Gastrocnemius medialis (tissue), 4 donors: ENCODE data around the gene KRTAP3-1. TPM values are rescaled to one million over a fixed set of nuclear protein-coding genes. Genes with fewer than 3 reads are reported as not detected.

Source experiments
- ATAC-seq, 2 donors: fragments of 150-250 bp; one replicate each; pipeline ENCODE4 v1.9.1; 2016
- DNase-seq, 2 donors: peaks; one replicate each; pipeline ENCODE4 v3.0.0-alpha.2; 2019
- H3K27ac ChIP-seq, 4 donors: fragments of 200-600 bp; sonication (generic); 1 replicate in 1 of 4; 2 replicates in 3 of 4; pipeline ENCODE4 v1.5.1; 2016 to 2018; ENCODE audit warnings: mild to moderate bottlenecking in 2 of 4, moderate library complexity in 1 of 4
- H3K27me3 ChIP-seq, 3 donors: fragments of 200-600 bp; sonication (generic) in 2 of 3; 1 replicate in 1 of 3; 2 replicates in 2 of 3; pipeline versions ENCODE4 v1.5.1 to v1.6.0; 2016 to 2019; ENCODE audit warnings: mild to moderate bottlenecking in 1 of 3, moderate library complexity in 1 of 3
- H3K36me3 ChIP-seq, 2 donors: fragments of 200-600 bp; sonication (generic) in 1 of 2; one replicate each; pipeline ENCODE4 v1.5.1; 2017 to 2018
- H3K4me1 ChIP-seq, 2 donors: fragments of 200-600 bp; sonication (generic) in 1 of 2; one replicate each; pipeline ENCODE4 v1.5.1; 2016 to 2017; ENCODE audit warnings: mild to moderate bottlenecking in 2 of 2
- H3K4me3 ChIP-seq, 4 donors: fragments of 200-600 bp; sonication (generic) in 3 of 4; 1 replicate in 1 of 4; 2 replicates in 3 of 4; pipeline ENCODE4 v1.5.1; 2016 to 2019; ENCODE audit warnings: mild to moderate bottlenecking in 2 of 4
- H3K9me3 ChIP-seq, 3 donors: fragments of 200-600 bp; sonication (generic) in 2 of 3; 1 replicate in 1 of 3; 2 replicates in 2 of 3; pipeline ENCODE4 v1.5.1; 2016 to 2019
- CTCF ChIP-seq, 5 experiments: fragments of 450-650 bp in 3 of 5; fragments of 200-600 bp in 2 of 5; sonication (generic) in 2 of 5; IDR thresholded peaks in 4 of 5; conservative IDR thresholded peaks in 1 of 5; 1 replicate in 4 of 5; 2 replicates in 1 of 5; pipeline ENCODE4 v1.5.1; 2016 to 2019; ENCODE audit warnings: antibody characterized with exemption in 5 of 5, mild to moderate bottlenecking in 3 of 5, moderate library complexity in 3 of 5
- POLR2A ChIP-seq, 2 donors: fragments of 450-650 bp; IDR thresholded peaks; one replicate each; pipeline ENCODE4 v1.6.1; 2017; ENCODE audit warnings: antibody characterized with exemption in 2 of 2, mild to moderate bottlenecking in 2 of 2, moderate library complexity in 2 of 2
- in situ Hi-C, 4 donors: fragments of 200-750 bp; cut with MboI; loops; one replicate each; pipeline versions ENCODE4 v1.15.0 to v1.8.0; 2017; ENCODE audit warnings: low sequenced_read_pairs in 4 of 4
- intact Hi-C: fragments of 100-400 bp; cut with DNase I; formaldehyde crosslinking; loops from one replicate; pipeline ENCODE4 v1.15.1; 2023; ENCODE audit warnings: low total_unique reads
- total RNA-seq, 4 donors: library from RNA; depleted of rRNA; stranded (reverse); fragments of >200 nt; gene quantifications; one replicate each; pipeline versions ENCODE4 v1.1.0 to v1.2.3, GENCODE V29; 2016

Gene KRTAP3-1
- total RNA-seq, 4 donors from 2014 or later, result not detected

GRCh38 chr17:40963838-40964237, 45.1 kb downstream of the KRTAP3-1 start:
- no peaks in the 10 kb centered on the region for H3K4me1 ChIP-seq
- H3K36me3 ChIP-seq, result no peaks in the 10 kb centered on the region
- TF ChIP-seq POLR2A (IDR thresholded peaks at IDR 0.05) (no peak), CTCF (IDR thresholded peaks at IDR 0.05 in 4 of 5, conservative IDR thresholded peaks at IDR 0.05 in 1 of 5) (peak in 3 of 5 experiments; percentile 7 to 52 (median 35))
- intact Hi-C loops (no loop called here), in situ Hi-C loops (loop anchor here in 2 of 4 donors (25.0 kb wide), 2 partner anchors 98 to 102 kb away; partner anchors contain the start of genes KRT12 (in 1 of the 2), KRTAP2-2 (in 1 of the 2), KRTAP2-3 (in 1 of the 2) and KRTAP2-4 (in 1 of the 2))
- ATAC-seq (no peak), DNase-seq (no peak)
- no peak overlapping the region for H3K27ac ChIP-seq
- no peaks in the 10 kb centered on the region for H3K9me3 ChIP-seq
- no peaks in the 10 kb centered on the region for H3K27me3 ChIP-seq
- no peak overlapping the region for H3K4me3 ChIP-seq

- DNase-seq (no peak), ATAC-seq (no peak)
- Histone ChIP-seq H3K27ac (no peak overlapping the region), H3K4me1 (no peaks in the 10 kb centered on the region), H3K9me3 (no peaks in the 10 kb centered on the region), H3K27me3 (no peaks in the 10 kb centered on the region), H3K36me3 (no peaks in the 10 kb centered on the region), H3K4me3 (no peak overlapping the region)
- intact Hi-C loops (no loop called here), in situ Hi-C loops (loop anchor here in 2 of 4 donors (25.0 kb wide), 2 partner anchors 100 kb away; partner anchors contain the start of genes KRT12 (in 1 of the 2), KRTAP2-2 (in 1 of the 2), KRTAP2-3 (in 1 of the 2) and KRTAP2-4 (in 1 of the 2))
- TF ChIP-seq POLR2A (IDR thresholded peaks at IDR 0.05) (no peak), CTCF (IDR thresholded peaks at IDR 0.05 in 4 of 5, conservative IDR thresholded peaks at IDR 0.05 in 1 of 5) (no peak)
Observed at GRCh38 chr17:40962059-40962561, 46.8 kb downstream of the KRTAP3-1 start.

- no peaks in the 10 kb centered on the region for H3K4me1 ChIP-seq
- TF ChIP-seq POLR2A (IDR thresholded peaks at IDR 0.05) (no peak), CTCF (IDR thresholded peaks at IDR 0.05 in 4 of 5, conservative IDR thresholded peaks at IDR 0.05 in 1 of 5) (no peak)
- no peak overlapping the region for H3K27ac ChIP-seq
- no peaks in the 10 kb centered on the region for H3K27me3 ChIP-seq
- no peaks in the 10 kb centered on the region for H3K36me3 ChIP-seq
- intact Hi-C loops, result no loop called here
- DNase-seq, result no peak
- H3K9me3 ChIP-seq, result no peaks in the 10 kb centered on the region
- ATAC-seq, result no peak
- no peak overlapping the region for H3K4me3 ChIP-seq
- in situ Hi-C loops, result loop anchor here in 2 of 4 donors (25.0 kb wide), 2 partner anchors 99 to 101 kb away; partner anchors contain the start of genes KRT12 (in 1 of the 2), KRTAP2-2 (in 1 of the 2), KRTAP2-3 (in 1 of the 2) and KRTAP2-4 (in 1 of the 2)
Observed at GRCh38 chr17:40961591-40961990, 47.3 kb downstream of the KRTAP3-1 start.

GRCh38 chr17:40960144-40960543, 48.8 kb downstream of the KRTAP3-1 start:
- Histone ChIP-seq H3K4me3 (no peak overlapping the region), H3K4me1 (no peaks in the 10 kb centered on the region), H3K27ac (no peak overlapping the region), H3K27me3 (no peaks in the 10 kb centered on the region), H3K36me3 (no peaks in the 10 kb centered on the region), H3K9me3 (no peaks in the 10 kb centered on the region)
- no peak for DNase-seq
- intact Hi-C loops, result no loop called here
- no peak for ATAC-seq
- in situ Hi-C loops, result loop anchor here in 2 of 4 donors (25.0 kb wide), 2 partner anchors 98 to 102 kb away; partner anchors contain the start of genes KRT12 (in 1 of the 2), KRTAP2-2 (in 1 of the 2), KRTAP2-3 (in 1 of the 2) and KRTAP2-4 (in 1 of the 2)
- no peak for TF ChIP-seq POLR2A (IDR thresholded peaks at IDR 0.05)
- no peak for TF ChIP-seq CTCF (IDR thresholded peaks at IDR 0.05 in 4 of 5, conservative IDR thresholded peaks at IDR 0.05 in 1 of 5)

Other genes starting within 250 kb of the KRTAP3-1 start
- not detected for gene KRT26, start 236.9 kb downstream of the KRTAP3-1 start, total RNA-seq
- not detected for gene KRT27, start 226.6 kb downstream of the KRTAP3-1 start, total RNA-seq
- gene KRT28, start 209.2 kb downstream of the KRTAP3-1 start, total RNA-seq, result not detected
- 10 to 100 TPM in 2 of 4 donors, 1 to 10 TPM in 1, under 1 TPM in 1; 0.20 to 21.9 (median 9.4) TPM for gene KRT10, start 186.5 kb downstream of the KRTAP3-1 start, total RNA-seq
- gene KRT12, start 141.9 kb downstream of the KRTAP3-1 start, total RNA-seq, result not detected
- gene KRT20, start 123.9 kb downstream of the KRTAP3-1 start, total RNA-seq, result 1 to 10 TPM in 1 of 4 donors, not detected in 3; 2.7 TPM
- under 1 TPM in 1 of 4 donors, not detected in 3; 0.42 TPM for gene KRT23, start 71.5 kb downstream of the KRTAP3-1 start, total RNA-seq
- gene KRT39, start 42.2 kb downstream of the KRTAP3-1 start, total RNA-seq, result not detected
- not detected for gene KRT40, start 24.8 kb downstream of the KRTAP3-1 start, total RNA-seq
- gene KRTAP3-3, start 15.0 kb downstream of the KRTAP3-1 start, total RNA-seq, result not detected
- not detected for gene KRTAP3-2, start 9.2 kb downstream of the KRTAP3-1 start, total RNA-seq
- gene KRTAP1-5, start 18.1 kb upstream of the KRTAP3-1 start, total RNA-seq, result not detected
- not detected for gene KRTAP1-4, start 21.1 kb upstream of the KRTAP3-1 start, total RNA-seq
- gene KRTAP1-3, start 25.7 kb upstream of the KRTAP3-1 start, total RNA-seq, result not detected
- gene KRTAP1-1, start 32.3 kb upstream of the KRTAP3-1 start, total RNA-seq, result not detected
- not detected for gene KRTAP2-1, start 38.2 kb upstream of the KRTAP3-1 start, total RNA-seq
- gene KRTAP2-2, start 46.1 kb upstream of the KRTAP3-1 start, total RNA-seq, result not detected
- gene KRTAP2-3, start 51.0 kb upstream of the KRTAP3-1 start, total RNA-seq, result not detected
- gene KRTAP2-4, start 56.8 kb upstream of the KRTAP3-1 start, total RNA-seq, result not detected
- gene KRTAP4-7, start 75.0 kb upstream of the KRTAP3-1 start, total RNA-seq, result not detected
- gene KRTAP4-8, start 89.0 kb upstream of the KRTAP3-1 start, total RNA-seq, result not detected
- not detected for gene KRTAP4-16, start 93.1 kb upstream of the KRTAP3-1 start, total RNA-seq
- gene KRTAP4-9, start 96.3 kb upstream of the KRTAP3-1 start, total RNA-seq, result not detected
- gene KRTAP4-11, start 109.2 kb upstream of the KRTAP3-1 start, total RNA-seq, result not detected
- gene KRTAP4-12, start 115.1 kb upstream of the KRTAP3-1 start, total RNA-seq, result not detected
- gene KRTAP4-6, start 131.4 kb upstream of the KRTAP3-1 start, total RNA-seq, result not detected
- not detected for gene KRTAP4-5, start 140.7 kb upstream of the KRTAP3-1 start, total RNA-seq
- gene KRTAP4-4, start 151.6 kb upstream of the KRTAP3-1 start, total RNA-seq, result not detected
- not detected for gene KRTAP4-3, start 159.1 kb upstream of the KRTAP3-1 start, total RNA-seq
- gene KRTAP4-2, start 169.1 kb upstream of the KRTAP3-1 start, total RNA-seq, result not detected
- not detected for gene KRTAP4-1, start 175.8 kb upstream of the KRTAP3-1 start, total RNA-seq
- not detected for gene KRTAP9-1, start 180.8 kb upstream of the KRTAP3-1 start, total RNA-seq
- not detected for gene KRTAP9-2, start 217.5 kb upstream of the KRTAP3-1 start, total RNA-seq
- not detected for gene KRTAP9-3, start 223.3 kb upstream of the KRTAP3-1 start, total RNA-seq
- not detected for gene KRTAP9-8, start 228.9 kb upstream of the KRTAP3-1 start, total RNA-seq
- gene KRTAP9-4, start 240.6 kb upstream of the KRTAP3-1 start, total RNA-seq, result not detected
- not detected for gene KRTAP9-9, start 246.3 kb upstream of the KRTAP3-1 start, total RNA-seq